Activated naive CD4-positive, alpha-beta T cell treated with Interleukin-2 at 50 U/mL for 16 hours (primary cell): ENCODE results near the gene GP9.
A peak's percentile ranks its signal among the peaks of the same experiment; 100 is the strongest.

ENCODE experiments used
- DNase-seq: peaks from one replicate; pipeline ENCODE4 v3.0.0-alpha.2; 2020

Gene GP9

DNA sequence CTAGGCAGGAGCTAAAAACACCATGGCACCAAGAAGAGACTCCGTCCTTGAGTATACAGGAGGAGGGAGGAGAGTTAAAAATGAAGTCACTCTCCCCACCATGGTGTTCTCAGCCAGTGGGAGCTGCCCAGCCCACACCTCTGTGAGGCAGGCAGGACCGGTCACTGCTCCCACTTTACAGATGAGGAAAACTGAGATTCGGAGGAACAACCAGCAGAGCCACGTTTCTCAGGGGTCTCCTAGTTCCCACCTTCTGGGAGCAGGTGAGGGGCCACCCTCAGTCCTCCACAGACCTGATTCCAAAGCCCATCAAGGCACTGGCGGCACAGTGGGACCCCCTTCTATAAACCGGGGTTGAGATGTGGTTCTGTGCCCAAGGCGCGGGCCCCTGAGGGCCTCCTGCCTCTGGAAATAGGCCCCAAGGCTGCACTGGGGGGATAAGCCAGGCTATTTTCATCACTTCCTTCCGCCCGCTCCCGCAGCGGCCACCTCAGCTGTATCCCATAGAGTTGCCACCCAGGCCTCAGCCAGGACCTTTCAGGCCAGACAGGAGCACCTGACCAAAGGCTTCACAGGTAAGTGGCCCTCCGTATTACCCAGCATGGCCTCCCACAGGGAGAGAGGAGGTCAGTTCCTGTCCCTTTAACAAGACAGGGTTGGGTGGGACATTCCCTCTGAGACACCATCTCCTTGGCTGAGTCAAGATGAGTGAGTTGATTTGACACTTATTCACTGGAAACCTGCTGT is at the start of gene GP9:
Gene GP9 (plus strand): TSS at position 504 of the 747 bp plus-strand sequence. CDS start 961 bp downstream, outside the sequence.
- no peak for DNase-seq

DNA sequence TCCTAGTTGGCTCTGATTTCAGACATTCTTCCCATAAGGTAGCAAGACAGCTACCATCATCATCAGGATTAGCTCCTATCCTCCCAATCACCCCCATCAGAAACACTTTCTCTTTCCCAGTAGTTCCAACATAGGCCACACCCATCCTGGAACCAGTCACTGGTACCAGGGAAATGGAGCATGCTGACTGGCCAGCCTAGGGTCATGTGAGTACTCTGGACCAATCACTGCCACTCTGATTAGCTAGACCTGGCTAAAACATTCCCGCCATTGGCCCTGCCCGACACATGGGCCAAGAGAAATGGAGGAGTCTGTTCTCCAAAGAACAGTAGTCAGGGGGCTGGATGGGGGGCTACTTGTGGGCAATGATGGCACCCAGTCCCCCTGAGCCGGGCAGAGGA is 47.1 kb upstream of the GP9 start:
- DNase-seq = no peak

DNA sequence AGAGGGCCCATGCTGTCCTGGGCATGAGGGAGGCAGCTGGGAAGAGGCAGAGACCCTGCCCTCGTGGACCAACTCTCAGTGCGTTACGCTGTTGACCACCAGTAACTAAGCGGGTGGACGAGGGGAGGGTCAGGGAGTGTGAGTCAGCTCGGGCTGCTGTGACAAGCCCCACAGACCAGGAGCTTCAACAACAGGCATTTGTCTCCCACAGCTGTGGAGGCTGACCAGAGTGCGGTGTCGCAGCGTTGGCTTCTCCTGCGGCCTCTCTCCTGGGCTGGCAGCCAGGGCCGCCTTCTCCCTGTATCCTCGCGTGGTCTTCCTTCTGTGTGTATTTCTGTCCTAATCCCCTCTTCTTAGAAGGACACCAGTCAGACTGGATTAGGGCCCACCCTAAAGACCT is 46.4 kb upstream of the GP9 start:
- no peak for DNase-seq

DNA sequence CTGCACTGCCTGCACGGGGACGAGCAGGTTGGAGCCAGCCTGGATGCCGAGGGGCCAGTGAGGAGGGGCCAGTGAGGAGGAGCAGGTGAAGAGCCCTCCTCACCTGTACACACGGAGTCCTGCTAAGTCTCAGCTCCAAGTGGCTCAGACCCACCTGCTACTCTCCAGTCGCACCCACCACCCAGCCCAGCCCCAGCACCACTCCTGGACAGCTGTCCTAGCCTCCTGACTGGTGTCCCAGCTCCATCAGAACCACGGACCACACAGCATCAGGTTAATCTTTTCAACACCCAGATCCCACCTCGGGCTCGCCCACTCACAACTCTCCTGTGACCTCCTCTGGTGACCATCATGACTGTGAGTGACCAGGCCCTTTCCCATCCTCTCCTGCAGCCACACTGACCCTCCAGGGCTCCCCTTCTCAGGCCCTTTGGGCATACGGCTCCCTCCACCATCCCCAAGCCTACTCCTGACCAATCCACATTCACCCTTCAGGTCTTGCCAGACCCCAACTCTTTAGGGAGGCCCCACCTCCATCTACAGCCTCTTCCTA is 45.7 kb upstream of the GP9 start:
- DNase-seq = no peak

DNA sequence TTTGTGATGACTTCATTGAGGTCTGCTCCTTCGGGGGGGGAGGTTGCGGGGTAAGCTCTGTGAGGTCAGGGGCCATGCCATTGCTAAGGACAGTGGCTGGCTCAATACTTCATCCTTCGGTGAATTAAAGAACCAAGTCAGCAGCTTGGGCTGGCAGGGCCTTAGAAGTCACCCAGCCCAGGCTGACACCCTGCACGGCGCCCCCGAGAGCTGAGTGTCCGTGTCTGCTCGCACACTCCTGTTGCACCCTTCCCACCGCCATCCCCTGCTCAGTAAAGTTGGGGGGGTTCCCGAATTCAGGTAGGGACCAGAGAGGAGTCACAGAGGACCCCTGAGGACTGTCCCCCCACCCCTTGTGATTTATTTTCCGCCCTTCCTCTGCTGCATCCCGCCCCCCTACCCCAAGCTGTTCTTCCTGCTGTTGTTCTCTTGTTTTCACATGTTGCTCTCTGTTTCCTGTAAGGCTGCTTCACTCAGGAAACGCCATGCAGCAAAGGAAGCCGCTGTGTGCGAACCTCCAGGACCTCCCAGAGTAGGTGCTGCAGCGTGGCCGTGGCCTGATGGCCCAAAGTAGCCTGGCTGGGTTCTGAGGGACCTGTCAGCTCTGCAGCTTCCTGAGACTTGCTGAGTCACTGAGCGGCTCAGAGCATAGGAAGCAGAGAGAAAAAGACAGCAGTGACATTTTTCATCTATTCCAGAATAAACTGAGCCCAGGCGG is 45.0 kb upstream of the GP9 start:
- peak; percentile 44 for DNase-seq

DNA sequence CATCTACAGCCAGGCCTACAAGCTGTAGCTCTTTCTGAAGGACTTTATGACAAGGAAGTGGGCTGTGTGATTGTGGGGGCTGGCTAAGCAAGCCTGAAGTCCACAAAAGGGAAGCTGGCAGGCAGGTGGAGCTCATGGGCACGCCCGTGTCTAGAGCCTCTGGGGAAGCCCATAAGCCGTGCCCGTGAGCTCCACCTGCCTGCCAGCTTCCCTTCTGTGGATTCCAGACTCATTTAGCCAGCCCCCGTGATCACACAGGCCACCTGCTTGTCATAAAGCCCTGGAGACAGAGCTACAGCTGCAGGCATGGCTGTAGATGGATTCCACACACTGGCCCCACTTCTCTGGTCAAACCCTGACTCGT is 44.2 kb upstream of the GP9 start:
- peak; percentile 53 for DNase-seq

DNA sequence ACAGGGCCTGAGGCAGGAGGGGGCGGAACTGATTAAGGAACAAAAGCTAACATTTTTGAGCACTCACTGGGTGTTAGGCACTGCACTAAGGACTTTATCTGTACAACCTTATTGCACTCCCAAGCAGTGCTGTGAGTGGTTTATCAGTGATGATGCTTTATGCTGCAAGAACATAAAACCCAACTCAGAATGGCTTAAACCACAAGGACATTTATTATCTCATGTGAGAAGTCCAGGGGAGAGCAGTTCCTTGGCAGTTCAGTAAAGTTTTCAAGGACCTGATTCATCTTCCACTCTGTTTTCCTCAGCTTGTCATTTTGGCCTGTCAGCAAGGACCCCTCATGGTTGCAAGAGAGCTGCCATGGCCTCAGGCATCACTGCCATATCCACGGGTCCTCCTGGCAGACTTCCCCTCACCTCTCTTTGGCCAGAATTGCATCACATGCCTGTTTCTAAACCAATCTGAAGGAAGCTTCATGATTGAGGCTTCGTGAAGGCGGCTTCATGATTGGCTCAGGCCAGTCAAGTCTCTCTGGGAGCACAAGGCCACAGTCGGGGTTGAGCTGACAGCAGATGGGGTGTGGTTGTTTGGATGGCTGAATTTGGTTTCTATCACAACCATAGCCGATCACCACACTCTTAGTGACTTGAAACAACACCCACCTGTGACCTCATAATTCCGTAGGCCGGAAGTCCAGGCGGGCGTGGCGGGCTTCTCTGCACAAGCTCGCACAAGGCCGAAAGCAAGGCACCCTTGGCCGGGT is 43.7 kb upstream of the GP9 start:
- DNase-seq = peak; percentile 29

DNA sequence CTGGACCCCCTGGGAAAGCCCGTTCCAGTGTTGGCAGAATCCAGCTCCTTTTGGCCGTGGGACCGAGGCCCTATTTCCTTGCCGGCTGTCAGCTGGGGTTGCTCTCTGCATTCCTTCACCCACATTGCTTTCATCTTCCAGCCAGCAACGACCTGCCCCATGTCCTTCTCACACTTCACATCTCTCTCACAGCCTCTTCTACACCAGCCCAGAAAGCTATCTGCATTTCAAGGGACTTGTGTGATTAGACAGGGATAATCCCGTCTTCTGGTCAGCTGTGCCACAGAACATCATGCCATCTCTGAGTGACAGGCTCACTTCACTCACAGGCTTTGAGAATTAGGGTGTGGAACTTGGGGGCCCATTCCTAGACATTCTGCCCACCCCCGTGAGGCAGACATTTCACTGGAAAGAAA is 43.1 kb upstream of the GP9 start:
- DNase-seq = no peak

DNA sequence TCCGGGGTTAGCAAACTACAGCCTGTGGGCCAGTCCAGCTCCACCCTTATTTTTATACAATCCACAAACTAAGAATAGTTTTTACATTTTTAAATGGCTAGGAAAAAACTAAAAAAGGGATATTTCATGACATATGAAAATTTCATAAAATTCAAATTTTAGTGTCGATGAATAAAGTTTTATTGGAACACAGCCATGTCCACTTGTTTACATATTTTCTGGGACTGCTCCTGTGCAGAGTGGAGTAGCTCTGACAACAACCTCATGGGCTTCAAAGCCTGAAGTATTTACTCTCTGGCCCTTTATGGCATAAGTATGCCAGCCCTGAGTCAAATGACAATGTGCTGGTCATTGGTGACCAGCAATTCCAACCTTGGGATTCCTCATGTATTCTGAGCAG is 42.3 kb upstream of the GP9 start:
- no peak for DNase-seq

DNA sequence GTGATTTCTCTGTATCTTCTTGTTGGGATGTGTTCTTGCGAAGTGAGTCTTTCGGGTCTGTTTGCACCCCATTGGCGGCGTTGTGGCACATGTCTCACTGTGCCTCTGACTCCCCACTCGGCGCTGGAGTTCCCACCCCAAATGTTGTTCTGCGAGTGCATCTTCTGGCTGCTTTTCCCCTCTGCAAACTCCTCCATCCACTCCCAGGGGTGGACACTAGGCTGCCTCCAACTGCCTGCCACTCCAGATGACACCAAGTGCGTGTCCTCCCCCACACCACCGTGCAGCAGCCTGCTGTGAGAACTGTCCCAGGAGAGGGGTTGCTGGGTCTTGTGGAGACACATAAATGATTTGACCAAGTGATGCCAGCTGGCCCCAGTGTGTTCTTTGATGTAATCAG is 41.8 kb upstream of the GP9 start:
- no peak for DNase-seq

DNA sequence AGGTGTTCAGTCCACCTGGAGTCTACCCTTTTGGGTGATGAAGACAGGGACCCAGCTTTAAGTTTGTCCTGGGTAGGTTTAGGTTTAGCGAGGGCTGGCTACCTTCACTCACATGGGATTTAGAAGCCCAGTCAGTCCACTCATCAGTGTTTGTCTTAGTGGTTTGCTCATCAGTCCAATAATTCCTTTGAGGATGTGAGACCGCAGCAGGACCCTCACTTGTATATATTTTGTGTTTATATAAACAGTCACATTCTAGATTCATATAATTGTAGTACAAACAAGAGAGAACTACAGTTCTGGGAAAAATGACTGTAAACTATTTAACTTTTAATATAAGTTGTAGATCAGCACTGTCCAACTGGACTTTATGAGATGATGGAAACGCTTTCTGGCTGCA is 41.3 kb upstream of the GP9 start:
- DNase-seq = no peak

DNA sequence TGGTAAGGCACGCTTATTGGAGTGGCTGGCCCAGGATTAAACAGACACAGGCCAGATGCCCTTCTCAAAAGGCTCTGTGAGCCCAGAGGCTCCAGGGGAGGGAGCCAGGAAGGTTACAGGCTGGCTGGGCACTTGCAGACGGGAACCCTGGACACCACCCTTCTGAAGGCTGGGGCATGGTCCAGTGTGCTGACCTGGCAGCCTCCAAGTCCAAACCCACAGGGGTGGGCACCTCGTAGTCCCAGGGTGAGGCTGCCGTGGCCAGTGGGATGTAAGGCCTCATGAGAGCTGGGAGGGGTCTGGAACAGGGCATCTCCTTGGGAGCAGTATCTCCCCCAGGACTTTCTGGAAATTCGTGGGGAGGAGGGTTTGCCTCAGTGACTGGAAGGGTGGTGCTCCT is 39.9 kb upstream of the GP9 start:
- no peak for DNase-seq

DNA sequence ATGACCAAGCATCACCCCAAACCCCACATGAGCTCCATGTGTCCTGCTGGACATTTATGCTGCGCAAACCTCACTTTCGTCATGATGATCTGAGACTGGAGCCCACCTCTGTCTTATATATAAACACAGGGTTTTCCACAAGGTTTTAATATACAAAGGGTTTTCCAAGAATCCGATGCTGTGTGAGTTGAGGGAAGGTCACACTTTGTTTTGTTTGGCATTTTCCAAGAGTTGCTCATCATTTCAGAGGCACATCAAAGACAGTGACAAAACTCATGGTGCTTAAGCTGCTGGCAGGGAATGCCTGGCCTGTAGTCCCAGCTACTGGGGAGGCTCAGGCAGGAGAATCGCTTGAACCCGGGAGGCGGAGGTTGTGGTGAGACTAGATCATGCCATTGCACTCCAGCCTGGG is 39.4 kb upstream of the GP9 start:
- no peak for DNase-seq

DNA sequence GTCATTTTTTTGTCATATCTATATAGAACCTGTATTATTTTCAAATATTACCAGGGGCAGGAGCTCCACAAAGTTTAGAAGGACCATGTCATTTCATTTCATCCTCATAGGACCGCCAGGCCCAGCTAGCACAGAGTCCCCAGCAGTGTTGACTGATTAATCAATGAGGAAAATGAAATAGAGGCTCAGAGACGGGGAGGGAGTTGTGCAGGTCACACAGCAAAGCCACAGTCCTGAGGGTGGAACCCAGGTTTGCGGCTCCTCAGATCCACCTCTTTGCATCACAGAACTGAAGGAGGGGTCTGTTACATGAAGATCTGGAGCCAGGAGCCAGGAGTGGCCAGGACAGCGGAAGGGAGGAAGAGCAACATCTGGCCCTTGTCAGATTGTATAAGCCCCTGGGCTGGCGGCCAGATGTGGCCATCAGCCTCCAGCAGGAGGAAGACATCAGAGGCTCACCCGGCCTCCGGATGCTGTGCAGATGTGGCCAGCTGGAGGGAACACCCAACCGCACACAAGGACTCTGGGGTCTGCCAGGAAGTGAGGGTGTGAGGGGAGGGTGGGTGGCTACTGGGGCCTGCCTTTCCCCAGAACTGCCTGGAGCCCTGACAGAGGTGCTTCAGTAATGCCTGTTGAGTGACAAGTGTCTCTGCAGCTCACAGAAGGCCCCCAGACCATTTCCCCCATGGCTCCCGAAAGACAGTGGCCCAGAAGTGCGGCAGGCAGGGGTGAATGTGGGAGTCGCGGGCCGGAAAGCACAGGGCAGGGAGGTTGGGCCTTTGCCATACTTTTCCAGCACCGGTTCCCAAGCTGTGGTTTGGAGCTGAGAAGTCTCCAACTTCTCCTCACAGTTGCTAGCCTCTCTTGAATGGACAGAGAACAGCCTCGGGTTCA is 38.2 kb upstream of the GP9 start:
- DNase-seq = no peak

DNA sequence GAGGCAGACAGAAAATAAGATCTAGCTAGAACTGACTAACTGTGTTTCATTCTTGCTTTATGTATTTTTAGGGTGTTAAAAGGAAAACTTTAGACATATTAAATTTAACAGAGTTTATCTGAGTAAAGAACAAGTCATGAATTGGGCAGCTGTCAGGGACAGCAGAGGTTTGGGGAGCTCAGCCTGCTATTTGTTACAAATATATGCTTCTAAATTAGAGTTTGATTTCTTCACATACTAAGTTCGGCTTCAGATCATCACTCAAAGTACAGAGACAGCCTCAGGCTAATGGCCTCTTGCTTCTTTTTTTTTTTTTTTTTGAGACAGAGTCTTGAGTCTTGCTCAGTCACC is 37.6 kb upstream of the GP9 start:
- DNase-seq = no peak

DNA sequence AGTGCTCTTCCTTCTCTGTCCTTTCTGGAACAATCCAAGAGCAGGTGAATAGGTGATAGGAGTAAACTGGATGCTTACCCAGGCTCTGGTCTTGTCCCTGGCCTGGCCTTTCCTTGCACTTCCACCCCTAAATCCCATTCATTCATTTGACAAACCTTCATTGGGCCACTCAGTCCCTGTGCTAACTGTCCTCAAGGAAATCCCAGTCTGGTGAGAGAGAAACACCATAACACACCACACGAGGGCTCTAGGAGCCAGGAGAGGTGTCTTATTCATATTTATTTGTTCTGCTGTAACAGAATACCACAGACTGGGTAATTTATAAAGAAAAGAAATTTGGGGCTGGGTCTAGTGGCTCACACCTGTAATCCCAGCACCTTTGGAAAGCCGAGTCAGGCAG is 36.7 kb upstream of the GP9 start:
- no peak for DNase-seq

DNA sequence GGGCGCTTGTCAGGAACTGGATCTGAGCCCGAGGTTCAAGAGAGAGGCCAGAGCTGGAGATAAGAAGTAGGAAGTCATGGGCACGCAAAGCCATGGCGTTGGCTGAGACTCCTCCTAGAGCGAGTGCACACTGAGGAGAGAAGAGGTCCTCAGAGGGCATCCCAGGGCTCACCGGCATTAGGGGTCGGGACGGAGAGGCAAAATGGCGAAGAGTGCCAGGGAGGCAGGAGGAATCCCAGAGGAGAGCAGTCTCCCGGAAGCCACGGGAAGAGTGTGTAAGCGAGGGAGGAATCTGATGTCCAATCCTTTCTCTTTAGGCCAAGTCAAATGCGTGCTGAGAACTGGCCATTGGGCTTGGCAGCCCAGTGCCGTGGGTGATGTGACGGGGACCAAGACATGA is 35.5 kb upstream of the GP9 start:
- no peak for DNase-seq

DNA sequence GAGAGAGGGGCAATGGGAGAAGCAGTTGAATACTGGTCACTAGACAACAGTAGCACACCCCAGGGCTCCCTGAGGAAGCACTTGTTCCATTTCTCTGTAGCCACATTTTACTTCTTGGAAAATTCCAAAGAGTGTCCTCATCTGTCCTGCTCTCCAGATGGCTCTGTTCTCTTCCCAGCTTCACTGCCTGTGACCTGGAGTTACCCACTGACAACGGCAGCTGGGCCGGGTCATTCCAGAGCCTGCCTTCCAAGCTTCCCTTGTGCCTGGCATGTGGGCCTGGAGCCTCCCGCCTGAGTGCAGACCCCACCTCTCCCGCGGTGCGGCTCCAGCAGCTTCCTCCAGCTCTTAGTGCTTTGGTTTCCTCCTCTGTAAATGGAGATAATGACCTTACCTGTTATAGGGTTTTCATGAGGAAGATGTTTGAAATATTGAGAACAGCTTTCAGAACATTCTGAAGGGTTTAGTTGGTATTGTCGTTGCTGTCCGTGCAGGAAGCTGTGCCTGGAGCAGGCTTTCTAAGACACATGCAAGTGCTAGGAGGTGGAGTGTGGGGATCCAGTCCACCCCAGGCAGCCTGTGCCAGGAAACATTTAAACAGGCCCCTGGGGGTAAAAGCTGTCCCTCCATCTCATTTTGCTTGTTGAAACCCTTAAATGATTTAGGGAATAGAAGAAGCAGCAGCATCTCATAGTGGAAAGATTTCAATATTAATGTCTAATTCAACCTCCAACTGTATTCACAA is 34.7 kb upstream of the GP9 start:
- DNase-seq = no peak

DNA sequence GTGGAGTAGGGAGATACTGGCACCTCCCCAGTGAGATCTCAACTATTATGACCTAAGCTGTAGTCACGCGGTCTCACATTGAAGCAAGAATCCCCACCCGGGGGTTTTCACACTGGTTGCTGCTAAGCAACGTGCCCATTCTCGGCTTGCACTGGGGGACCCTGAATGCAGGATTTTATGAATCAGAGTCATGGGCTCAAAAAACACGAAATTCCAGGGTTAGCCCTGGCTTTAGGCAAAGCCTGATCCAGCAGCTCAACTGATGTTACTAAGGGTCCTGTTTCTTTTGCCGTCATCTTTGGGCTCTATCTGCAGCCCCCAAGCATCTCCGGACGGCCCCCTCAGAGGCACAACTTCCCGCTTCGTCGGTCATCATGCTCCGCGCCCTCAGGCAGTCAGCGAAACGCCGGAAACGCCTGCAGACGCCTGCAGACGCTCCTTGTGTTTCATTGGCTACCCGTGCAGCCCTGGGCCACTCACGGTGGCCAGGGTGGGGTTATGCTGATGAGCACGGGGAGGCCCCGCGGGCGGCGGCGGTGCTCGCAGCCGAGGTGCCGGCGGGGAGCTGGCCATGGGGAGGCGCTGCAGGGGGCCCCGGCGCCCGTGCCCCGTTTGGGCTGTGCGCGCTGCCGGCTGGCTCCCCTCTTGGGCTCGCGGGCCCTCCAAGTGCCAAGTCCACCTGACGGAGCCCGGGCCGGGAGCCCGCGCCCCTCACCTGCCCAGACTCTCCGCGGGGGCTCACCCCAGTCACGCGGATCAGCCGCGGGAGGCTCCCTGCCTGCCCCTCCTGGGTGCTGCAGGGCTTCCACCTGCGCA is 33.6 kb upstream of the GP9 start:
- peak; percentile 91 for DNase-seq

DNA sequence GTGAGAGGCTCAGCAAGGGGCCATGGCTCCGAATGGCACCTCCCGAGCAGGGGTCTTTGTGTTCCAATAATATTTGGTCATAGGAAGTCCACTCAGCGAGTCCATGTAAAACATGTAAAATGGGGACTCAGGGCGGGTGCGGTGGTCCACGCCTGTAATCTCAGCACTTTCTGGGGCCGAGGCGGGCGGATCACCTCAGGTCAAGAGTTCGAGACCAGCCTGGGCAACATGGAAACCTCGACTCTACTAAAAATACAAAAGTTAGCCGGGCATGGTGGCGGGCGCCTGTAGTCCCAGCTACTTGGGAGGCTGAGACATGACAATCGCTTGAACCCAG is 33.1 kb upstream of the GP9 start:
- no peak for DNase-seq

DNA sequence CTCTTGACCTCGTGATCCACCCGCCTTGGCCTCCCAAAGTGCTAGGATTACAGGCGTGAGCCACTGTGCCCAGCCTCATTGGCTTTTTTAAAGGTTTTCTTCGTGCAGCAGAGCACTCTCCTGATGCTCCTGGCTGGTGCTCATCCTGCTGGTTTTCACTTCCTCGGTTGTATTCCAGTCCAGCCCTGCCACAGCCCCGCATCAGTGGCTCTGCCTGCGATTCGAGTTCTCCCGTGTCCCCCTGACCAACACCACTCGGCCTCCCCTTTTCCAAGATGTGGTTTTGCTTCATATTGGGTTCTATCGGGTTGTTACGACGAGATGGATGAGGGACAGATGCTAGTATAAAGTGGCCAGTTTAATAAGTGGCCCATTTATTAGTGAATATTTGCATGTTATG is 31.7 kb upstream of the GP9 start:
- no peak for DNase-seq
